ENCODE data around the gene FILIP1L. TPM values are rescaled to one million over a fixed set of nuclear protein-coding genes. Genes with fewer than 3 reads are reported as not detected.

The FILIP1L gene
- polyA plus RNA-seq (2011; rRNA removed), result 31.2 and 42.9 TPM in 2 replicates
- 42.6 and 47.9 TPM in 2 replicates for polyA minus RNA-seq (2011; rRNA and poly(A)+ RNA removed)

GRCh38 chr3:100114413-100115030, at the start of gene FILIP1L:
FILIP1L (minus strand) TSS chr3:100114501.
- POLR2A ChIA-PET, result interaction anchor here (0.6 kb wide), 1 partner anchor 134 kb away, joined by 6 read pairs; no protein-coding TSS in a partner anchor
- no peaks in the 10 kb centered on the region for H3K36me3 ChIP-seq (ENCODE audit: control insufficient read depth, insufficient read depth, low read length)

GRCh38 chr3:100163787-100164186, 49.5 kb upstream of the FILIP1L start:
- Histone ChIP-seq H3K27me3 (ENCODE audit: control insufficient read depth, insufficient read depth, low read length) (no peaks in the 10 kb centered on the region), H3K4me3 (ENCODE audit: low read depth, low read length) (no peak overlapping the region), H3K36me3 (ENCODE audit: control insufficient read depth, insufficient read depth, low read length) (no peaks in the 10 kb centered on the region)
- ChIA-PET CTCF (interaction anchor here (0.9 to 1.3 kb wide), 2 partner anchors 24 to 356 kb away, joined by 3 read pairs; no protein-coding TSS in a partner anchor), POLR2A (interaction anchor here (0.7 kb wide), 1 partner anchor 53 kb away, joined by 3 read pairs; no protein-coding TSS in a partner anchor)
- no peak for TF ChIP-seq CTCF (IDR thresholded peaks at IDR 0.05; ENCODE audit: insufficient read depth, low read depth, low read length)
- no peak for DNase-seq (ENCODE audit: low read depth)

More at GRCh38 chr3:100114413-100115030, at the start of gene FILIP1L:
- Histone ChIP-seq H3K27me3 (ENCODE audit: control insufficient read depth, insufficient read depth, low read length) (no peaks in the 10 kb centered on the region), H3K4me3 (ENCODE audit: low read depth, low read length) (no peak within 1 kb of the TSS)
- no peak for TF ChIP-seq CTCF (IDR thresholded peaks at IDR 0.05; ENCODE audit: insufficient read depth, low read depth, low read length)
- DNase-seq (ENCODE audit: low read depth), result no peak
- CTCF ChIA-PET, result interaction anchor here (0.6 to 0.9 kb wide), 3 partner anchors 10 to 23 kb away, joined by 3 to 4 read pairs (median 3); no protein-coding TSS in a partner anchor

- Histone ChIP-seq H3K4me3 (ENCODE audit: low read depth, low read length) (no peak overlapping the region), H3K27me3 (ENCODE audit: control insufficient read depth, insufficient read depth, low read length) (no peaks in the 10 kb centered on the region), H3K36me3 (ENCODE audit: control insufficient read depth, insufficient read depth, low read length) (no peaks in the 10 kb centered on the region)
- no peak for DNase-seq (ENCODE audit: low read depth)
- POLR2A ChIA-PET, result no interaction called here
- CTCF ChIA-PET, result interaction anchor here (1.1 to 1.7 kb wide), 3 partner anchors 16 to 316 kb away, joined by 3 to 5 read pairs (median 3); no protein-coding TSS in a partner anchor
- no peak for TF ChIP-seq CTCF (IDR thresholded peaks at IDR 0.05; ENCODE audit: insufficient read depth, low read depth, low read length)
Measured at GRCh38 chr3:100160521-100160920, 46.2 kb upstream of the FILIP1L start.

GRCh38 chr3:100159331-100160153, 45.2 kb upstream of the FILIP1L start:
- Histone ChIP-seq H3K4me3 (ENCODE audit: low read depth, low read length) (no peak overlapping the region), H3K36me3 (ENCODE audit: control insufficient read depth, insufficient read depth, low read length) (no peaks in the 10 kb centered on the region), H3K27me3 (ENCODE audit: control insufficient read depth, insufficient read depth, low read length) (no peaks in the 10 kb centered on the region)
- DNase-seq (ENCODE audit: low read depth), result peak; percentile 55
- no peak for TF ChIP-seq CTCF (IDR thresholded peaks at IDR 0.05; ENCODE audit: insufficient read depth, low read depth, low read length)
- ChIA-PET POLR2A (no interaction called here), CTCF (interaction anchor here (1.2 kb wide), 1 partner anchor 19 kb away, joined by 3 read pairs; no protein-coding TSS in a partner anchor)

- CTCF ChIA-PET, result interaction anchor here (1.2 to 1.3 kb wide), 2 partner anchors 19 to 90 kb away, joined by 3 read pairs; no protein-coding TSS in a partner anchor
- Histone ChIP-seq H3K27me3 (ENCODE audit: control insufficient read depth, insufficient read depth, low read length) (no peaks in the 10 kb centered on the region), H3K36me3 (ENCODE audit: control insufficient read depth, insufficient read depth, low read length) (no peaks in the 10 kb centered on the region), H3K4me3 (ENCODE audit: low read depth, low read length) (no peak overlapping the region)
- no peak for TF ChIP-seq CTCF (IDR thresholded peaks at IDR 0.05; ENCODE audit: insufficient read depth, low read depth, low read length)
- POLR2A ChIA-PET, result no interaction called here
- no peak for DNase-seq (ENCODE audit: low read depth)
Measured at GRCh38 chr3:100158918-100159330, 44.6 kb upstream of the FILIP1L start.
